Naive thymus-derived CD8-positive, alpha-beta T cell (primary cell): ENCODE data around the gene SLC6A3. TPM values are rescaled to one million over a fixed set of nuclear protein-coding genes. Genes with fewer than 3 reads are reported as not detected.
A peak's percentile ranks its signal among the peaks of the same experiment; 100 is the strongest.

Source experiments
- ATAC-seq, 2 donors: fragments of 150-1000 bp; cut with Tn5 transposase in 1 of 2; sonication (Bioruptor Pico), chemical (Tn5 transposase) in 1 of 2; 1 replicate in 1 of 2; 2 replicates in 1 of 2; pipeline ENCODE4 v1.10.0; 2021; ENCODE audit warnings: mild to moderate bottlenecking in 2 of 2, moderate library complexity in 2 of 2
- POLR2A ChIA-PET: fragments of 350-600 bp; sonication (Branson Sonifier 250); formaldehyde crosslinking; loops from one replicate; lab custom pipeline; 2021; ENCODE audit warnings: antibody characterized with exemption; lab: Charles Lee
- DNase-seq, 10 donors: peaks; one replicate each; pipeline versions ENCODE4 v3.0.0 to v3.0.0-alpha.2; 2020 to 2022
- H3K27ac Mint-ChIP-seq, 10 donors: one replicate each; pipeline ENCODE4 v1.8.0; 2020 to 2022; ENCODE audit warnings: mild to moderate bottlenecking in 10 of 10, mixed read lengths in 10 of 10, moderate library complexity in 4 of 10, inconsistent platforms in 1 of 10
- H3K27me3 Mint-ChIP-seq, 5 donors: one replicate each; pipeline ENCODE4 v1.8.0; 2021 to 2022; ENCODE audit warnings: mixed read lengths in 5 of 5
- H3K36me3 Mint-ChIP-seq, 3 donors: one replicate each; pipeline ENCODE4 v1.8.0; 2020 to 2022; ENCODE audit warnings: mixed read lengths in 3 of 3, mild to moderate bottlenecking in 2 of 3, inconsistent platforms in 1 of 3
- H3K4me1 Mint-ChIP-seq, 4 donors: one replicate each; pipeline ENCODE4 v1.8.0; 2021 to 2022; ENCODE audit warnings: mixed read lengths in 4 of 4
- H3K4me3 Mint-ChIP-seq, 10 donors: one replicate each; pipeline ENCODE4 v1.8.0; 2020 to 2022; ENCODE audit warnings: mild to moderate bottlenecking in 10 of 10, mixed read lengths in 10 of 10, moderate library complexity in 6 of 10, inconsistent platforms in 1 of 10
- H3K9me3 Mint-ChIP-seq, 9 donors: one replicate each; pipeline ENCODE4 v1.8.0; 2020 to 2022; ENCODE audit warnings: mixed read lengths in 9 of 9, mild to moderate bottlenecking in 3 of 9, inconsistent platforms in 1 of 9, moderate library complexity in 1 of 9
- polyA plus RNA-seq, 3 donors: library from polyadenylated mRNA; unstranded; fragments of 300-500 nt; fragmentation: Illumina TruSeq; gene quantifications; one replicate each; pipeline ENCODE4 v1.2.3, GENCODE V29; 2021
- total RNA-seq, 8 experiments: library from RNA in 2 of 8; stranded (reverse) in 2 of 8; gene quantifications; one replicate each; pipeline ENCODE4 v1.2.3 and lab custom pipeline; 2021 to 2026

SLC6A3 gene
- total and polyA plus RNA-seq, 5 experiments from 2014 or later, result 0.08 to 0.27 (median 0.09) TPM; not detected in 2

DNA sequence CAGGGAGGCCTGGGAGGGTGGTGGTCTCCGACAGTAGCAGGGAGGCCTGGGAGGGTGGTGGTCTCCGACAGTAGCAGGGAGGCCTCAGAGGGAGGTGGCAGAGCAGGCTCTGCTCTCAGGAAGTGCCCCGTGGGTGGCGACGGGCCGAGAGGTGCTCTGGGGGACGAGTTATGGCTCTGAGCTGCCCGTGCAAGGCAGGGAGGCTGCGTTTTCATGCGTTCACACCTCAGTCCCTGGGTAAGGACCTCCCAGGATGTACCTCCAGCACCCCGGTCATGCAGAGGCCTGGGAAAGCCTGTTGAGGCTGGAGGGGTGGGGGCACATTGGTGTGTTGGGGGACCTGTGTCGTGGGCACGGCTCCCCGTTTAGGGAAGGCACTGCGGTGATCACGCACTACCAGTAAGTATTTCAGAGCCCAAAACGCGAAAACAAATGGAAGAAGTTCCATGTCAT lies 63.0 kb downstream of the SLC6A3 start:
- H3K27ac Mint-ChIP-seq, result no peak overlapping the region
- H3K4me3 Mint-ChIP-seq, result peak overlapping the region in 1 of 10 donors; percentile 14
- peaks cover 0 to 3% (median 0%) of the 10 kb centered on the region in 5 donors for H3K27me3 Mint-ChIP-seq
- H3K36me3 Mint-ChIP-seq, result no peaks in the 10 kb centered on the region
- H3K9me3 Mint-ChIP-seq, result no peaks in the 10 kb centered on the region
- POLR2A ChIA-PET, result no interaction called here
- H3K4me1 Mint-ChIP-seq, result peaks cover 16 to 37% (median 31%) of the 10 kb centered on the region in 4 donors
- ATAC-seq (no peak), DNase-seq (no peak)

DNA sequence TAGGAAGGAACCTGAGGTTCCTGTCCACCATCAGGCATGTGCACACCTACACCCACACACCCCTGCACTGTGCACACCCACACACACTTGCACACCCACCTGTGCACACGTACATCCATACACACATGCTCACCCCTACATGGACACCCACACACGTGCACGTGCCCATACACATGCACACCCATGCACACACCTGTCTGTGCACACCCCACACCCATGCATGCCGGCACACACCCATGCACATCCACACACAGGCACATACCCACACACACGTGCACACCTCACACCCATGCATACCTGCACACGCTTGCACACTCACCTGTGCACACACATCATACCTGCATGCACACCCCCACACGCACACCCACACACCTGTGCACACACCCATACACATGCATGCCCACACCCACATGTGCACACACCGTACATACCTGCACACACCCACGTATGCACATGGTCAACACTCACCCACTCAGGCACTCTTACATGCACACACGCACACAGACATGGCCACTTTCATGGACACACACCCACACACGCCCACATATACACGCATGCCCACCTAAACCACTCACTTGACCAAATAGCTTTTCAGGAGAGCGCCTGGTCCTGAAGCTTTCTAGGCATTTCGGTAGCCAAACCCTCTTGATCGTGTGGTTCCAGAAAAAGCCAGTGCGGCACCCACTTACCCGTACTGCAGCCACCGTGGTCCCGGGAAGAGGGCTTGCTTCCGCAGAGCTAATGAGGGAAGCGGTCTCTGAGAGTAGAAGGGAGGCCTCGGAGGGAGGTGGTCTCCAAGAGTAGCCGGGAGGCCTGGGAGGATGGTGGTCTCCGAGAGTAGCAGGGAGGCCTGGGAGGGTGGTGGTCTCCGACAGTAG lies 63.6 kb downstream of the SLC6A3 start:
- H3K4me3 Mint-ChIP-seq, result peak overlapping the region in 6 of 10 donors; percentile 7 to 68 (median 35)
- peaks cover 10 to 30% (median 25%) of the 10 kb centered on the region in 4 donors for H3K4me1 Mint-ChIP-seq
- H3K27me3 Mint-ChIP-seq, result peaks cover 0 to 3% (median 0%) of the 10 kb centered on the region in 5 donors
- ATAC-seq (no peak), DNase-seq (no peak)
- H3K27ac Mint-ChIP-seq, result peak overlapping the region in 2 of 10 donors; percentile 22 to 48
- H3K36me3 Mint-ChIP-seq, result no peaks in the 10 kb centered on the region
- POLR2A ChIA-PET, result no interaction called here
- H3K9me3 Mint-ChIP-seq, result no peaks in the 10 kb centered on the region

DNA sequence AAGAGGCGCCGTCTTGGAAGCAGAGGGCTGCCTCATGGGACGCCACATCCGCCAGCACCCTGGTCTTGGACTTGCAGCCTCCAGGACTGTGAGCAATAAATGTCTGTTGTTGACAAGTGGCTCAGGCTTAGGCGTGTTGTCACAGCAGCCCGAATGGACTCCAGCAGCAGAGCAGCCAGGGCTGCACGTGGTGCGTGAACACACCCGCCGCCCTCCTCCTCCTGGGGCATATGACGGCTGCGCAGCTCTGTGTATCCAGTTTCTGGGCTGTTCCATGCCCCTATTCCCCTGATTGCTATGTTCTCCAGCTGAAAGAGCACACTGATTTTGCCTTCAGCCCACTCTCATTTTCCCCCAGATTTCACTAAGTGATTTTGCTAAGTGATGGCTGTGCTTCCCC lies 64.3 kb downstream of the SLC6A3 start:
- ATAC-seq (no peak), DNase-seq (no peak)
- peaks cover 10 to 25% (median 18%) of the 10 kb centered on the region in 4 donors for H3K4me1 Mint-ChIP-seq
- H3K36me3 Mint-ChIP-seq, result no peaks in the 10 kb centered on the region
- peaks cover 0 to 3% (median 0%) of the 10 kb centered on the region in 5 donors for H3K27me3 Mint-ChIP-seq
- no peak overlapping the region for H3K27ac Mint-ChIP-seq
- H3K9me3 Mint-ChIP-seq, result no peaks in the 10 kb centered on the region
- H3K4me3 Mint-ChIP-seq, result peak overlapping the region in 6 of 10 donors; percentile 28 to 84 (median 74)
- POLR2A ChIA-PET, result interaction anchor here (0.9 kb wide), 1 partner anchor 87 kb away, joined by 3 read pairs; no protein-coding TSS in a partner anchor

DNA sequence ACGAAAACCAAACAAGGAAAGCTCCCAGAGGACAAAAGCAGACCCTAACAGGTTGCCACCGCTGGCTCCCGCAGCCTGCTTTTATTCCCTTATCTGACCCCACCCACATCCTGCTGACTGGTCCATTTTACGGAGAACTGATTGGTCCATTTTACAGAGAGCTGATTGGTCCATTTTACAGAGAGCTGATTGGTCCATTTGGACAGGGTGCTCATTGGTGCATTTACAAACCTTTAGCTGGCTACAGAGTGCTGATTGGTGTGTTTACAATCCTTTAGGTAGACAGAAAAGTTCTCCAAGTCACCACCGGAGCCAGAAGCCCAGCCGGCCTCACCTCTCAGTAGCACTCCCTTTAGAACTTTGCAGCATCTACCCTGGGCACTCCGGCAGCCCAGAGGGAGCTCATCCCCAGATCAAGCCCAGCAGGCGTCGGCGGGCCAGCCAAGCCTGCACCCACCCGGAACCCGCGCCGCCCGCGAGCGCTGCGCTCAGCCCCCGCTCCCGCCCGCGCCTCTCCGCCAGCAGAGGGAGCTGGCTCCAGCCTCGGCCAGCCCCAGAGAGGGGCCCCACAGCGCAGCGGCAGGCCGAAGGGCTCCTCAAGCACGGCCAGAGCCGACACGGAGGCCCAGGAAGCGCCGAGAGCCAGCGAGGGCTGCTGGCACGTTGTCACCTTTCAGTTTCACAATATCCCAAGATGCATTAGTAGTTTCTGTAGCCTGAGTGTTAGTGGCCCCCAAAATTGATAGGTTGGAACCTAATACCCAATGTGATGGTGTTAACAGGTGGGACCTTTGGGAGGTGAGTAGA lies 65.0 kb downstream of the SLC6A3 start:
- Mint-ChIP-seq H3K36me3 (no peaks in the 10 kb centered on the region), H3K27ac (peak overlapping the region in 7 of 10 donors; percentile 43 to 85 (median 56)), H3K4me1 (peaks cover 5 to 21% (median 13%) of the 10 kb centered on the region in 4 donors), H3K27me3 (peaks cover 0 to 3% (median 0%) of the 10 kb centered on the region in 5 donors), H3K4me3 (peak overlapping the region; percentile 59 to 87 (median 76)), H3K9me3 (no peaks in the 10 kb centered on the region)
- POLR2A ChIA-PET, result interaction anchor here (0.9 to 1.5 kb wide), 4 partner anchors 10 to 265 kb away, joined by 3 to 4 read pairs (median 4); no protein-coding TSS in a partner anchor
- DNase-seq (peak; percentile 39 to 72 (median 62)), ATAC-seq (peak; percentile 93 to 98)

DNA sequence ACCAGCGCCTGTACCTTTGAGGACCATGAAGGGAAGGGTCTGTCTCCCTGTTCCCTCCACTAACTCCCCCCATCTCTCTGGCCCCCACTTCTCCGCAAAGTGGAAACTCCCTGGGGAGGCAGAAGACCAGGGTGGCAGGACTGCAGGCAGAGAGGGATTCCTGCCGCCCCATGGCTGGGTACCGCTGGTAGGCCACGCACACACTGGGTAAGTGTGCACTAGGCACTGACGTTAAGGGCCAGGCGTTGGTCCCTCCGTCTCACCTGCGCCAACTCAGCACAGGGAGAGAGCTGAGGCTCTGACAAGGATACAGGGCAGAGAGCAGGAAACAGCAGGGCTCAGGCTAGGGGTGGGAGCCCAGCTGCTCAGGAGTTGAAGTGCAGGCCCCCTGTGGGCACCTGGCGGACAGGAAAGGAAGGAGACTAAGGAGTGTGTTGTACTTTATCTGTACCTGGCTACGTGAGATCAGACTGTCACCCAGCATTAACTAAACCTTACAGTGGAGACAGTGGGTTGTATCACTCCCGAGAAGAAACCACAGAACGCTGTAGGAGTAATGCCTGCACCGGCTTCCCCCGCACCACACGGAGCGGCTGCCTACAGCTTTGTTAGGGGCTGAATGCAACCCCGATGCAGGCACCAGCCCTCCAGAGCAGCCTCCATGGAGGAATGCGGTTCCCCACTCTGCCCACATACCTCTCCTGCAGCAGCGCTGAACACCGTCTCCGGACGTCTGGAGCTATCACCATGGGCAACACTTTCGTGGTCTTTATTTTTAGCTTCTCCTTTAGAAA lies 66.2 kb downstream of the SLC6A3 start:
- H3K4me3 Mint-ChIP-seq, result peak overlapping the region in 2 of 10 donors; percentile 37 to 38
- peak overlapping the region in 2 of 10 donors; percentile 62 to 63 for H3K27ac Mint-ChIP-seq
- DNase-seq (no peak), ATAC-seq (no peak)
- H3K9me3 Mint-ChIP-seq, result no peaks in the 10 kb centered on the region
- peaks cover 4 to 22% (median 14%) of the 10 kb centered on the region in 4 donors for H3K4me1 Mint-ChIP-seq
- POLR2A ChIA-PET, result interaction anchor here (0.5 to 1.5 kb wide), 3 partner anchors 9 to 266 kb away, joined by 3 to 4 read pairs (median 4); no protein-coding TSS in a partner anchor
- peaks cover 0 to 3% (median 0%) of the 10 kb centered on the region in 5 donors for H3K27me3 Mint-ChIP-seq
- no peaks in the 10 kb centered on the region for H3K36me3 Mint-ChIP-seq

DNA sequence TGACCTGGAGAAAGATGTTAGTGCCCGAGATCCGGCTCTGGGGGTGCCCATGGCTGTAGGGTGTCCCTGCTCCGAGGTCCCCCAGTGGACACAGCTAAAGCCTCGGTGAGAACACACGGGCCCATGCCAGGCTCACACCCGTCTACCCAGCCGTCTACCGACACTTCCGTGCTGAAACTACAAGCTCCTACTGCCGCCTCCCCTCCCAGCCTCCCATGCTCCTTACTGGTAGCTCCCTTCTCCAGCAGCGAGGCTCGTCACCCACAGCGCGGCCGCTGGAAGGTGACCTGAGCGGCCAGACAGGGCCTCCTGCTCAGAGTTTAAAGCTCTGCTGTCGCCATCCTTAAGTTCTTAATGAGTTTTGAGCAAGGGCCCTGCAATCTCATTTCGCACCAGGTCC lies 67.1 kb downstream of the SLC6A3 start:
- H3K9me3 Mint-ChIP-seq, result no peaks in the 10 kb centered on the region
- POLR2A ChIA-PET, result no interaction called here
- H3K36me3 Mint-ChIP-seq, result no peaks in the 10 kb centered on the region
- peaks cover 4 to 29% (median 14%) of the 10 kb centered on the region in 4 donors for H3K4me1 Mint-ChIP-seq
- peaks cover 0 to 3% (median 0%) of the 10 kb centered on the region in 5 donors for H3K27me3 Mint-ChIP-seq
- H3K27ac Mint-ChIP-seq, result no peak overlapping the region
- ATAC-seq (no peak), DNase-seq (no peak)
- H3K4me3 Mint-ChIP-seq, result no peak overlapping the region

DNA sequence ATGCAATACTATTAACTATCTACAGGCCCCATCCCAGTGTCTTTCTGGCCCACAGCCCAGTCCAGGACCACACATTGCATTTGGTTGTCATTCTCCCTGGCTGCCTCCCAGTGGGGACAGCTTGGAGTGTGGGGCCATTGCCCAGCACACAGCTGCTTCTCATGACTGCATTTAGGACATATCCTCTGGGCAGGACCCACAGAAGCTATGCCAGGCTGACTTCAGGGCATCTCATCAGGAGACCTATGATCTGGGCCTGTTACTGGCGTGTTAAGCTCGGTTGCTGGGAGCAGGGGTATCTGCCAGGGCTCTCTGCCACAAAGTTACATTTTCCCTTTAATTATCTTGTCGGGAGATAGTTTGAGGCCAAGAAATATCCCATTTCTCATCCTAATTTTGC lies 68.3 kb downstream of the SLC6A3 start:
- POLR2A ChIA-PET, result no interaction called here
- Mint-ChIP-seq H3K36me3 (no peaks in the 10 kb centered on the region), H3K27me3 (peaks cover 0 to 3% (median 0%) of the 10 kb centered on the region in 5 donors), H3K4me3 (no peak overlapping the region), H3K9me3 (no peaks in the 10 kb centered on the region), H3K4me1 (peaks cover 4 to 40% (median 15%) of the 10 kb centered on the region in 4 donors), H3K27ac (no peak overlapping the region)
- DNase-seq (no peak), ATAC-seq (no peak)

DNA sequence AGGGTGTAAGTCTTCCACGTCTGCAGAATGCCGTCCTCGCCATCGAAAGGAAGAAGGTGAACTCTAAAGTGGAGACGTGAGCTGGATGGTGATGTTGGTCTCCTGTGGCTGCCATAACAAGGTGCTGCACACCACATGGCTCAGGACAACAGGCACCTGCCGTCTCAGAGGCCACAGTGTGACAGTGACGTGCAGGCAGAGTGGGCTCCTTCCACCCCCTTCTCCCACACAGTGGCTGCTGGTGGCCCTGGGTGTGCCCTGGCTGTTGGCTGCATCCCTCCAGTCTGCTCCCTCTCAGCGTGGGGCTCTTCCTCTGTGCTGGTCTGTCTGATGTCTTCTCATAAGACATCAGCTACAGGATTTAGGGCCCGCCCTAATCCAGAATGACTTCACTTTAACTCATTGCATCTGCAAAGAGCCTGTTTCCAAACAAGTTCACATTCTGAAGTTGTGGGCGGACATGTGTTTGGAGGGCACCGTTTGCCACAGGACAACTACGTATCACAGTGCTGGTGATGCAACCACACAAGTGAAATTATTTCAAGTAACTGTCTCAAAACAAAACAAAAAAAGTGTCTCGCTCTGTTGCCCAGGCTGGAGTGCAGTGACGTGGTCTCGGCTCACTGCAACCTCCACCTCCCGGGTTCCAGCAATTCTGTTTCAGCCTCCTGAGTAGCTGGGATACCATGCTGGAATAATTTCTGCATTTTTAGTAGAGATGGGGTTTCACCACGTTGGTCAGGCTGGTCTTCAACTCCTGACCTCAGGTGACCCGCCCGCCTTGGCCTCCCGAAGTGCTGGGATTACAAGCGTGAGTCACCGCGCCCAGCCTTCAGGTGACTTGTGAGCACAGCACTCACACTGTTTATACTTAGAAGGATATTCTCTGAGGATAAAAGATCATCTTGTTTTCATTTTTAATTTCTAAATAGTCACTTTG lies 69.1 kb downstream of the SLC6A3 start:
- Mint-ChIP-seq H3K27ac (no peak overlapping the region), H3K36me3 (no peaks in the 10 kb centered on the region), H3K4me3 (no peak overlapping the region), H3K27me3 (no peaks in the 10 kb centered on the region), H3K9me3 (no peaks in the 10 kb centered on the region), H3K4me1 (peaks cover 1 to 43% (median 8%) of the 10 kb centered on the region in 4 donors)
- ATAC-seq (no peak), DNase-seq (no peak)
- POLR2A ChIA-PET, result interaction anchor here (0.6 to 0.8 kb wide), 2 partner anchors 10 to 94 kb away, joined by 3 read pairs; no protein-coding TSS in a partner anchor

DNA sequence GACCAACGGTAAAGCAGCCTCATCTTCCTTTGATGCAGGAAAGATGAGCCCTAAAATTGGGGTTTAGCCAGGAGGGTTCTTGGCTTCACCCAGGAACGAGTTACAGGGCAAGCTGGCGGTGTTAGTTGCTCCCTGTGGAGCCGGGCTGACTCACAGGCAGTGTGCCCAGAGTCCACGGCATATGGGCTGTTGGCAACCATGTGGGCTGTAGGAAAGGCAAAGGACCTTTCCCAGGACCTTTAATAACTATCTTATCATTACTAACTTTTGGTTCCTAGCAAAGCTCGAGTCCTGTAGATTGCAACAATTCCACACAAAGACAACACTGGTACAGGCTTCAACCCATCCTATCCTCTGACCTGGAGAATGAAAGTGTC lies 70.6 kb downstream of the SLC6A3 start:
- H3K4me3 Mint-ChIP-seq, result no peak overlapping the region
- peak overlapping the region in 3 of 10 donors; percentile 48 to 79 (median 49) for H3K27ac Mint-ChIP-seq
- DNase-seq (no peak), ATAC-seq (no peak)
- peaks cover 0 to 34% (median 4%) of the 10 kb centered on the region in 4 donors for H3K4me1 Mint-ChIP-seq
- POLR2A ChIA-PET, result interaction anchor here (1.3 kb wide), 1 partner anchor 11 kb away, joined by 6 read pairs; no protein-coding TSS in a partner anchor
- H3K36me3 Mint-ChIP-seq, result no peaks in the 10 kb centered on the region
- H3K27me3 Mint-ChIP-seq, result no peaks in the 10 kb centered on the region
- no peaks in the 10 kb centered on the region for H3K9me3 Mint-ChIP-seq

DNA sequence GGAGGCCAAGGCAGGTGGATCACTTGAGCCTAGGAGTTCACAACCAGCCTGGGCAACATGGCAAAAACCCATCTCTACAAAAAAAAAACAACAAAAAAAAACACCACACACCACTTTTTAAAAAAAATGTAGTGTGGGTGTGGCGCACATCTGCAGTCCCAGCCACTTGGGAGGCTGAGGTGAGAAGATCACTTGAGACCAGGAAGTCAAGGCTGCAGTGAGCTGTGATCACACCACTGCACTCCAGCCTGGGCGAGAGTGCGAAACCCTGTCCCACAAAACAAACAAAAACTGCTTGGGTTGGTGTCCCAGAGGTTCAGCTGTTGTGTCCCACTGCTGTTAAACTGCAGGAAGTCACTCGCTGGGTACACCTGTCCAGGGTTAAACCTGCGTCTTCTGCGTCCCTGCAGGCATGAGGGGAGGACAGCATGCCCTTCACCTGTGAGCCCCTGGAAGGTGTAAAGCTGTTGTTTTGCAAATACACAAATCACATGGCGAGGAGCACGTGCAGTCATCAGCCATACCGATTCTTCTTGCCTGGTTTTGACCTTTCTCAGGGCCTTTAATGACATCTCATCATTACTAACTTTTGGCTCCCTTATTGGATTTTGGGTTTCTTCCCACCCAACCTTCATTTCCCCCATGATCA lies 71.1 kb downstream of the SLC6A3 start:
- H3K9me3 Mint-ChIP-seq, result no peaks in the 10 kb centered on the region
- POLR2A ChIA-PET, result interaction anchor here (1.3 kb wide), 1 partner anchor 12 kb away, joined by 6 read pairs; no protein-coding TSS in a partner anchor
- peak in 1 of 10 donors; percentile 35 for DNase-seq
- ATAC-seq, result no peak
- no peaks in the 10 kb centered on the region for H3K27me3 Mint-ChIP-seq
- H3K4me1 Mint-ChIP-seq, result peaks cover 0 to 34% (median 4%) of the 10 kb centered on the region in 4 donors
- H3K27ac Mint-ChIP-seq, result peak overlapping the region in 3 of 10 donors; percentile 48 to 79 (median 49)
- H3K36me3 Mint-ChIP-seq, result no peaks in the 10 kb centered on the region
- H3K4me3 Mint-ChIP-seq, result peak overlapping the region in 1 of 10 donors; percentile 26
